ENCODE data around the gene ANKRD28.

- no peak for TF ChIP-seq EZH2 (IDR thresholded peaks at IDR 0.05; ENCODE audit: low read depth)
- TF ChIP-seq CTCF (conservative IDR thresholded peaks at IDR 0.05), result no peak
Measured at GRCh38 chr3:15783361-15783969, 14.3 kb downstream of the ANKRD28 start.
